Panc1 (cell line): ENCODE results near the gene LSM14B. TPM values are rescaled to one million over a fixed set of nuclear protein-coding genes. Genes with fewer than 3 reads are reported as not detected.

Experiments used
- ATAC-seq: fragments of 200-7000 bp; cut with Tn5 transposase; 2 replicates; pipeline ENCODE4 v1.9.1; 2020; ENCODE audit warnings: mild to moderate bottlenecking, moderate library complexity
- BruUV-seq: library from RNA; stranded (reverse); fragments of 400-500 nt; replicated peaks from 2 replicates; lab custom pipeline; 2021; lab: Mats Ljungman, UMichigan
- CTCF ChIA-PET: fragments of 300-600 bp; sonication (Branson Sonifier 250); formaldehyde crosslinking; loops from one replicate; lab custom pipeline; 2022; ENCODE audit warnings: antibody characterized with exemption; lab: Charles Lee
- POLR2A ChIA-PET: fragments of 300-600 bp; sonication (Branson Sonifier 250); formaldehyde crosslinking; loops from one replicate; lab custom pipeline; 2022; ENCODE audit warnings: antibody characterized with exemption; lab: Charles Lee
- DNase-seq: peaks from one replicate; pipeline ENCODE4 v3.0.0-alpha.2; 2010; ENCODE audit warnings: low read depth, low spot score
- H3K27ac ChIP-seq: 2 replicates; pipeline ENCODE4 v1.5.1; 2011; ENCODE audit warnings: mild to moderate bottlenecking, low read length, inconsistent platforms
- H3K27me3 ChIP-seq: fragments of 200-500 bp; sonication (Bioruptor generic); 2 replicates; pipeline ENCODE4 v1.6.0; 2014; ENCODE audit warnings: low read length, inconsistent platforms; ENCODE audit not compliant: control insufficient read depth, insufficient read depth
- H3K36me3 ChIP-seq: fragments of 200-500 bp; sonication (Bioruptor generic); 2 replicates; pipeline ENCODE4 v1.5.1; 2014; ENCODE audit warnings: inconsistent platforms, mild to moderate bottlenecking, low read length, moderate library complexity; ENCODE audit not compliant: control insufficient read depth, insufficient read depth
- H3K4me1 ChIP-seq: 2 replicates; pipeline ENCODE4 v1.5.1; 2011; ENCODE audit warnings: inconsistent platforms, mild to moderate bottlenecking, low read length, moderate library complexity; ENCODE audit not compliant: control insufficient read depth, insufficient read depth
- H3K4me3 ChIP-seq, 2 experiments: 2 replicates each; pipeline ENCODE4 v1.5.1; 2011 to 2012; ENCODE audit warnings: low read depth in 2 of 2, low read length in 2 of 2, mild to moderate bottlenecking in 2 of 2, inconsistent platforms in 1 of 2, moderate library complexity in 1 of 2
- H3K9me3 ChIP-seq: fragments of 200-500 bp; sonication (Bioruptor generic); 2 replicates; pipeline ENCODE4 v1.5.1; 2014; ENCODE audit warnings: low read depth, mild to moderate bottlenecking, inconsistent platforms, low read length, moderate library complexity; ENCODE audit not compliant: control insufficient read depth, insufficient read depth
- CTCF ChIP-seq: fragments of 450-650 bp; IDR thresholded peaks from 2 replicates; pipeline ENCODE4 v1.5.1; 2017; ENCODE audit warnings: mild to moderate bottlenecking
- POLR2AphosphoS5 ChIP-seq: IDR thresholded peaks from 2 replicates; pipeline ENCODE4 v1.6.1; 2012; ENCODE audit warnings: mild to moderate bottlenecking, low read depth, low read length, moderate library complexity
- REST ChIP-seq, 2 experiments: IDR thresholded peaks; 2 replicates each; pipeline ENCODE4 v1.6.1; 2011 to 2012; ENCODE audit warnings: low read depth in 2 of 2, control low read depth in 1 of 2, low read length in 1 of 2, mild to moderate bottlenecking in 1 of 2, moderate library complexity in 1 of 2; ENCODE audit not compliant: insufficient read depth in 1 of 2
- SIN3A ChIP-seq: IDR thresholded peaks from 2 replicates; pipeline ENCODE4 v1.6.1; 2012; ENCODE audit warnings: low read depth, mild to moderate bottlenecking, low read length, moderate library complexity, borderline replicate concordance; ENCODE audit not compliant: insufficient read depth
- TCF7L2 ChIP-seq: IDR thresholded peaks from 2 replicates; pipeline ENCODE4 v1.6.1; 2011; ENCODE audit warnings: mild to moderate bottlenecking, low read depth, low read length, inconsistent platforms
- in situ Hi-C: cut with HindIII; loops from 2 replicates; pipeline ENCODE4 v1.10.0; 2016; ENCODE audit warnings: low sequenced_read_pairs, low pct_unique_long_range_greater_than_20kb
- intact Hi-C: fragments of 100-400 bp; cut with micrococcal nuclease; formaldehyde crosslinking; loops from one replicate; pipeline ENCODE4 v1.10.0; 2022; ENCODE audit not compliant: unreplicated experiment
- total RNA-seq: library from RNA; stranded (reverse); gene quantifications from one replicate; pipeline ENCODE4 v1.2.1, GENCODE V29; 2021; ENCODE audit not compliant: unreplicated experiment

LSM14B gene
- total RNA-seq, 1 experiment from 2014 or later, result 52.2 TPM

DNA sequence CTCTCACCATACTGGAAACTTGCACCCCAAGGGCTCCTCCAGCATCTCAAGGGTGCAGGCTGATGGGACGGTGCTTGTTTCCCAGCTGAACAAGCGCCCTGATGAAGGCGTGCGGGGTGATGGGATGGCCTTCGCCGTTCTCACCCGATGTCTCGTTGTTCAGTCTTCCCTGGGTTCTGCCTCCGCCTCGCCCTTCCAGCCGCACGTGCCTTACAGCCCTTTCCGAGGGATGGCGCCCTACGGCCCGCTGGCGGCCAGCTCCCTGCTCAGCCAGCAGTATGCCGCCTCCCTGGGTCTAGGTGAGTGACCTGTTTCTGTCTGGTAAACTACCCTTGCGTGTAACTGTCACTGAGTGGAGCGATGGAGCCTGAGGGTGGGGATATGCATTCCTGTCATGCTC lies 3.9 kb downstream of the LSM14B start:
- H3K4me3 ChIP-seq, result no peak overlapping the region
- H3K36me3 ChIP-seq, result peaks cover 27% of the 10 kb centered on the region
- intact Hi-C loops (no loop called here), in situ Hi-C loops (no loop called here)
- DNase-seq (no peak), ATAC-seq (no peak)
- no peaks in the 10 kb centered on the region for H3K9me3 ChIP-seq
- no peak overlapping the region for H3K27ac ChIP-seq
- no peak for TF ChIP-seq SIN3A
- H3K4me1 ChIP-seq, result peaks cover 11% of the 10 kb centered on the region
- TSS peak; percentile 49 for BruUV-seq
- no peaks in the 10 kb centered on the region for H3K27me3 ChIP-seq
- ChIA-PET CTCF (no interaction called here), POLR2A (no interaction called here)

GRCh38 chr20:62127799-62128198 lies 5.5 kb downstream of the LSM14B start:
- no peak for TF ChIP-seq REST (IDR thresholded peaks at IDR 0.05; ENCODE audit: insufficient read depth in 1 of 2, low read depth in 2 of 2, low read length in 1 of 2)
- no peak for TF ChIP-seq POLR2AphosphoS5
- TF ChIP-seq SIN3A, result no peak
- TF ChIP-seq TCF7L2, result no peak
- TF ChIP-seq CTCF, result no peak
- BruUV-seq, result no TSS peak
- Histone ChIP-seq H3K27ac (no peak overlapping the region), H3K4me1 (peaks cover 11% of the 10 kb centered on the region), H3K4me3 (no peak overlapping the region), H3K9me3 (no peaks in the 10 kb centered on the region), H3K36me3 (peaks cover 30% of the 10 kb centered on the region), H3K27me3 (no peaks in the 10 kb centered on the region)
- no peak for DNase-seq
- ChIA-PET POLR2A (no interaction called here), CTCF (no interaction called here)
- no peak for ATAC-seq
- in situ Hi-C loops, result no loop called here
- intact Hi-C loops, result no loop called here

GRCh38 chr20:62128502-62128901 lies 6.2 kb downstream of the LSM14B start:
- BruUV-seq, result no TSS peak
- Histone ChIP-seq H3K27ac (no peak overlapping the region), H3K27me3 (no peaks in the 10 kb centered on the region), H3K4me1 (peaks cover 9% of the 10 kb centered on the region), H3K36me3 (peaks cover 30% of the 10 kb centered on the region), H3K9me3 (no peaks in the 10 kb centered on the region), H3K4me3 (no peak overlapping the region)
- in situ Hi-C loops, result no loop called here
- intact Hi-C loops, result no loop called here
- DNase-seq (no peak), ATAC-seq (no peak)
- ChIA-PET POLR2A (no interaction called here), CTCF (no interaction called here)
- no peak for TF ChIP-seq CTCF
- TF ChIP-seq POLR2AphosphoS5, result no peak
- TF ChIP-seq SIN3A, result no peak
- TF ChIP-seq REST (IDR thresholded peaks at IDR 0.05; ENCODE audit: insufficient read depth in 1 of 2, low read depth in 2 of 2, low read length in 1 of 2), result no peak
- TF ChIP-seq TCF7L2, result no peak
